Ovary (tissue), 10 donors: ENCODE results near the gene LCN12. TPM values are rescaled to one million over a fixed set of nuclear protein-coding genes. Genes with fewer than 3 reads are reported as not detected.

Experiments used
- DNase-seq, 5 donors: peaks; one replicate each; pipeline ENCODE4 v3.0.0-alpha.2; 2019 to 2020
- H3K27ac ChIP-seq, 2 donors: fragments of 200-600 bp; one replicate each; pipeline versions ENCODE4 v1.5.1 to v1.8.0; 2019 to 2022
- H3K27me3 ChIP-seq: fragments of 200-600 bp; one replicate; pipeline ENCODE4 v1.8.0; 2022
- H3K36me3 ChIP-seq: fragments of 200-600 bp; sonication (generic); one replicate; pipeline ENCODE4 v1.5.1; 2019
- H3K4me1 ChIP-seq: one replicate; pipeline ENCODE4 v1.8.1; 2013; ENCODE audit warnings: mild to moderate bottlenecking, moderate library complexity; ENCODE audit not compliant: insufficient read depth
- H3K4me3 ChIP-seq: fragments of 200-600 bp; sonication (generic); one replicate; pipeline ENCODE4 v1.5.1; 2017
- H3K9me3 ChIP-seq, 2 donors: fragments of 200-600 bp in 1 of 2; sonication (generic) in 1 of 2; one replicate each; pipeline versions ENCODE4 v1.5.1 to v1.8.1; 2013 to 2019; ENCODE audit warnings: mild to moderate bottlenecking in 1 of 2, moderate library complexity in 1 of 2
- EP300 ChIP-seq: sonication (generic); formaldehyde crosslinking; IDR thresholded peaks from one replicate; pipeline ENCODE4 v1.6.1; 2017; ENCODE audit warnings: antibody characterized with exemption
- POLR2A ChIP-seq: fragments of 450-650 bp; IDR thresholded peaks from one replicate; pipeline ENCODE4 v1.6.1; 2017; ENCODE audit warnings: antibody characterized with exemption, mild to moderate bottlenecking, moderate library complexity
- WGBS, 3 donors: extraction: QIAGEN DNeasy Blood & Tissue Kit in 1 of 3; methylation state at CpG; one replicate each; pipeline versions ENCODE4 v1.1.5 to v1.1.7; 2013 to 2017; 5-methylcytosine and 5-hydroxymethylcytosine counted together
- intact Hi-C, 4 donors: fragments of 100-400 bp; cut with DNase I; formaldehyde crosslinking; loops; one replicate each; pipeline versions ENCODE4 v1.11.0 to v1.15.1; 2022 to 2023
- long read RNA-seq, 3 donors: library from polyadenylated mRNA in 2 of 3; unstranded in 2 of 3; transcript quantifications; one replicate each; pipeline ENCODE4 v2.0.0 and lab custom pipeline, GENCODE V29; 2021 to 2026
- polyA plus RNA-seq, 2 donors: library from polyadenylated mRNA; stranded (reverse); fragments of 200-250 nt in 1 of 2; fragments of 350-450 nt in 1 of 2; fragmentation: Illumina TruSeq in 1 of 2; extraction: RNeasy Lipid Tissue Mini Kit (QIAGEN cat#74804) in 1 of 2; gene quantifications; one replicate each; pipeline ENCODE4 v1.2.3, GENCODE V29; 2013 to 2014
- total RNA-seq, 7 donors: library from RNA; depleted of rRNA in 2 of 7; stranded (reverse); fragments of >200 nt in 2 of 7; fragmentation: NEBNext Ultra II Directional in 3 of 7; extraction: Animal tissue kit (Norgen Biotek cat#: 25700) in 3 of 7; gene quantifications; one replicate each; pipeline versions ENCODE4 v1.1.0 to v1.2.4, GENCODE V29; 2016 to 2023
- TF ChIP-seq, protein P1 (sequence below), 3 donors: fragments of 450-650 bp in 2 of 3; fragments of 200-600 bp in 1 of 3; IDR thresholded peaks; one replicate each; pipeline versions ENCODE4 v1.5.1 to v1.8.0; 2016 to 2022; ENCODE audit warnings: antibody characterized with exemption in 3 of 3, mild to moderate bottlenecking in 1 of 3
- donor health status: DM: no; HTN: no; CAD: no; lungs with moderate emphysema.
- donor health status: DM: no; HTN: no; CAD: no.
- donor health status: Bipolar disorder and iron deficiency.
- donor health status: DM: yes; HTN: yes; CAD: no.
- donor health status: DM: no; HTN: no; CAD: no.
- donor health status: DM: yes; HTN: yes; CAD: no.

LCN12 gene, protein sequence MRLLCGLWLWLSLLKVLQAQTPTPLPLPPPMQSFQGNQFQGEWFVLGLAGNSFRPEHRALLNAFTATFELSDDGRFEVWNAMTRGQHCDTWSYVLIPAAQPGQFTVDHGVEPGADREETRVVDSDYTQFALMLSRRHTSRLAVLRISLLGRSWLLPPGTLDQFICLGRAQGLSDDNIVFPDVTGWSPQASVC
- total RNA-seq (10 to 100 TPM in 5 of 7 donors, 1 to 10 TPM in 2; 1.3 to 40.9 (median 19.2) TPM), polyA plus RNA-seq (1 to 10 TPM; 1.1 to 6.1 TPM)
- long read RNA-seq, donor 1, partial matches to known transcripts, result 0 of 9 reads
- long read RNA-seq, donor 1, other reads (novel, unspliced or antisense), result 6 of 9 reads
- long read RNA-seq, donor 2, result 0 reads
- long read RNA-seq, donor 3, partial matches to known transcripts, result 5 of 21 reads
- long read RNA-seq, donor 3, other reads (novel, unspliced or antisense), result 13 of 21 reads

DNA sequence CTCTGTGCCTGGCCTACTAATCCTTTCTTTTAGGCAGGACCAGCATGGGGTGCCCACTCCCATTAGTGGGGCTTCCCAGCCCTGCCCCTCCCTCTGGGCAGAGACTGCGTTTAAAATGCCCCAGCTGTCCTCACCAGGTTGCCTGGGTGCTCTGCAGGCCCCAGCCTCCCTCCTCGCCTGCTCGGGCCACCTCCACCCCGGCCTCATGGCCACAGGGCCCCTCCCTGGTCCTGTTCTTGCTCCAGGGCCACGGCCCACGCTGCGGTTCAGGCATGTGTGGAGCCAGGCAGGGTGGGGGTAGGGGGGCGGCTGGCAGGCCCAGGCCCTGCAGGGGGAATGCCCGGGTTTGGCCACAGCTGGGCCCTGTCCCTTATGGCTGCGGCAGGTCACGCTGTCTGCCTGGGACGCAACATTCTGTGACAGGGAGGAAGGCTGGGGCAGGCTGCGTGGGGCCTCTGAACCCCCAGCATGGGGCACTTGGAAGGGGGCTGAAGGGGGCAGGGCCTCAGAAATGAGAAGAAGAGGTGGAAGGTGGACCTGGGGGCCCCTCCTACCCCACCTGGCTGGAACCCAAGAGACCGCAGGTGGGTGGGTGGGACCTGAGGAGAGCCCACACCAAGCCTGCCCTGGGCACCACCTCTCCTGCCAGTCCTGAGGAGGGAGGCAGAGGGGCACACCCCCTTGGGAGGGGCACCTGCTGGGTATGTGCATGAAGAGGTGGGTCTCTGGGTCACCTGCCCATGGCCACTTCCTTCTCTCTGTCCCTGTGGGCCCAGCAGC is at the start of gene LCN12:
LCN12 (plus strand) TSS at position 733 of the 780 bp plus-strand sequence. CDS start 55 bp downstream, outside the sequence.
- TF ChIP-seq, protein P1, sequence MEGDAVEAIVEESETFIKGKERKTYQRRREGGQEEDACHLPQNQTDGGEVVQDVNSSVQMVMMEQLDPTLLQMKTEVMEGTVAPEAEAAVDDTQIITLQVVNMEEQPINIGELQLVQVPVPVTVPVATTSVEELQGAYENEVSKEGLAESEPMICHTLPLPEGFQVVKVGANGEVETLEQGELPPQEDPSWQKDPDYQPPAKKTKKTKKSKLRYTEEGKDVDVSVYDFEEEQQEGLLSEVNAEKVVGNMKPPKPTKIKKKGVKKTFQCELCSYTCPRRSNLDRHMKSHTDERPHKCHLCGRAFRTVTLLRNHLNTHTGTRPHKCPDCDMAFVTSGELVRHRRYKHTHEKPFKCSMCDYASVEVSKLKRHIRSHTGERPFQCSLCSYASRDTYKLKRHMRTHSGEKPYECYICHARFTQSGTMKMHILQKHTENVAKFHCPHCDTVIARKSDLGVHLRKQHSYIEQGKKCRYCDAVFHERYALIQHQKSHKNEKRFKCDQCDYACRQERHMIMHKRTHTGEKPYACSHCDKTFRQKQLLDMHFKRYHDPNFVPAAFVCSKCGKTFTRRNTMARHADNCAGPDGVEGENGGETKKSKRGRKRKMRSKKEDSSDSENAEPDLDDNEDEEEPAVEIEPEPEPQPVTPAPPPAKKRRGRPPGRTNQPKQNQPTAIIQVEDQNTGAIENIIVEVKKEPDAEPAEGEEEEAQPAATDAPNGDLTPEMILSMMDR (IDR thresholded peaks at IDR 0.05), result no peak
- TF ChIP-seq POLR2A (no peak), EP300 (no peak)
- no peak within 1 kb of the TSS for H3K4me3 ChIP-seq
- 35 to 55% (median 47%) methylated on average over 13 to 14 of the region's 14 CpGs for WGBS, 3 donors
- DNase-seq, result peak in 2 of 5 donors; percentile 52 to 56
- no peaks in the 10 kb centered on the region for H3K9me3 ChIP-seq
- intact Hi-C loops, result loop anchor here in 1 of 4 donors (5.0 kb wide), 1 partner anchor 81 kb away; the partner anchor contains the start of gene FUT7
- H3K4me1 ChIP-seq, result peaks cover 7% of the 10 kb centered on the region
- no peaks in the 10 kb centered on the region for H3K27me3 ChIP-seq
- peak within 1 kb of the TSS in 1 of 2 donors; percentile 77 for H3K27ac ChIP-seq
- no peaks in the 10 kb centered on the region for H3K36me3 ChIP-seq

GRCh38 chr9:136903041-136903554 is 49.0 kb upstream of the LCN12 start:
- Histone ChIP-seq H3K36me3 (no peaks in the 10 kb centered on the region), H3K4me3 (no peak overlapping the region), H3K4me1 (peaks cover 4% of the 10 kb centered on the region), H3K27me3 (no peaks in the 10 kb centered on the region), H3K27ac (no peak overlapping the region), H3K9me3 (no peaks in the 10 kb centered on the region)
- no peak for DNase-seq
- no peak for TF ChIP-seq EP300
- TF ChIP-seq POLR2A, result no peak
- TF ChIP-seq, protein P1 (IDR thresholded peaks at IDR 0.05), result no peak
- intact Hi-C loops, result no loop called here
- WGBS, 3 donors, result 74 to 81% (median 77%) methylated on average over 12 of the region's 12 CpGs

GRCh38 chr9:136906266-136906665 is 45.8 kb upstream of the LCN12 start:
- H3K36me3 ChIP-seq, result no peaks in the 10 kb centered on the region
- H3K4me3 ChIP-seq, result no peak overlapping the region
- intact Hi-C loops, result no loop called here
- no peaks in the 10 kb centered on the region for H3K9me3 ChIP-seq
- TF ChIP-seq POLR2A (no peak), EP300 (no peak)
- TF ChIP-seq, protein P1 (IDR thresholded peaks at IDR 0.05), result no peak
- peaks cover 4% of the 10 kb centered on the region for H3K4me1 ChIP-seq
- DNase-seq, result no peak
- 62 to 70% (median 69%) methylated on average over 4 of the region's 4 CpGs for WGBS, 3 donors
- H3K27ac ChIP-seq, result no peak overlapping the region
- no peaks in the 10 kb centered on the region for H3K27me3 ChIP-seq
